Muscle layer of colon (tissue), 2 donors: ENCODE data around the gene LRRC3.
"Not testable (repeated sequence)": the region's sequence is repeated elsewhere in the genome, so short reads cannot be mapped to it uniquely, and the experiment has no call there.

Experiments
- H3K27ac ChIP-seq: one replicate; pipeline ENCODE4 v1.7.0; 2013; ENCODE audit warnings: low read depth, mild to moderate bottlenecking, low read length, moderate library complexity
- H3K27me3 ChIP-seq, 2 donors: one replicate each; pipeline ENCODE4 v1.7.0; 2013; ENCODE audit warnings: low read length in 2 of 2, mild to moderate bottlenecking in 2 of 2; ENCODE audit not compliant: insufficient read depth in 2 of 2, control insufficient read depth in 1 of 2
- H3K36me3 ChIP-seq: one replicate; pipeline ENCODE4 v1.7.0; 2013; ENCODE audit warnings: mild to moderate bottlenecking, low read length; ENCODE audit not compliant: insufficient read depth
- H3K4me1 ChIP-seq: one replicate; pipeline ENCODE4 v1.7.0; 2013; ENCODE audit warnings: mild to moderate bottlenecking, low read length; ENCODE audit not compliant: insufficient read depth
- H3K4me3 ChIP-seq, 2 donors: one replicate each; pipeline ENCODE4 v1.7.0; 2013; ENCODE audit warnings: low read length in 2 of 2, low read depth in 1 of 2, mild to moderate bottlenecking in 1 of 2, moderate library complexity in 1 of 2
- H3K9ac ChIP-seq: one replicate; pipeline ENCODE4 v1.7.0; 2013; ENCODE audit warnings: low read length
- H3K9me3 ChIP-seq: one replicate; pipeline ENCODE4 v1.7.0; 2013; ENCODE audit warnings: mild to moderate bottlenecking, low read length
- donor health status: abdominal sarcoma.
- donor health status: Adenocarcinoma of cecum.

LRRC3 gene

GRCh38 chr21:44497703-44498126 lies 42.4 kb downstream of the LRRC3 start:
- H3K9me3 ChIP-seq = no peaks in the 10 kb centered on the region
- H3K36me3 ChIP-seq = no peaks in the 10 kb centered on the region
- H3K9ac ChIP-seq = no peak overlapping the region
- H3K4me1 ChIP-seq = peaks cover 4% of the 10 kb centered on the region
- H3K27ac ChIP-seq = no peak overlapping the region
- H3K4me3 ChIP-seq = no peak overlapping the region
- peaks cover 0 to 10% of the 10 kb centered on the region in 2 donors for H3K27me3 ChIP-seq

- H3K9ac ChIP-seq = no peak overlapping the region
- H3K9me3 ChIP-seq = no peaks in the 10 kb centered on the region
- H3K4me3 ChIP-seq = no peak overlapping the region
- no peaks in the 10 kb centered on the region for H3K36me3 ChIP-seq
- H3K27me3 ChIP-seq = peaks cover 0 to 10% of the 10 kb centered on the region in 2 donors
- no peak overlapping the region for H3K27ac ChIP-seq
- peaks cover 4% of the 10 kb centered on the region for H3K4me1 ChIP-seq
Observed at GRCh38 chr21:44498280-44499210, 43.2 kb downstream of the LRRC3 start.

- Histone ChIP-seq H3K27me3 (peaks cover 0 to 10% of the 10 kb centered on the region in 2 donors), H3K9ac (no peak overlapping the region), H3K9me3 (no peaks in the 10 kb centered on the region), H3K36me3 (no peaks in the 10 kb centered on the region), H3K4me3 (no peak overlapping the region), H3K4me1 (peaks cover 4% of the 10 kb centered on the region), H3K27ac (no peak overlapping the region)
Observed at GRCh38 chr21:44499211-44499560, 43.9 kb downstream of the LRRC3 start.

- no peak overlapping the region for H3K27ac ChIP-seq
- H3K27me3 ChIP-seq = peaks cover 0 to 10% of the 10 kb centered on the region in 2 donors
- H3K4me1 ChIP-seq = peaks cover 4% of the 10 kb centered on the region
- H3K4me3 ChIP-seq = no peak overlapping the region
- no peak overlapping the region for H3K9ac ChIP-seq
- no peaks in the 10 kb centered on the region for H3K9me3 ChIP-seq
- H3K36me3 ChIP-seq = no peaks in the 10 kb centered on the region
Observed at GRCh38 chr21:44499631-44500030, 44.3 kb downstream of the LRRC3 start.

- H3K9ac ChIP-seq = no peak overlapping the region
- no peak overlapping the region for H3K4me3 ChIP-seq
- no peaks in the 10 kb centered on the region for H3K9me3 ChIP-seq
- no peak overlapping the region for H3K27ac ChIP-seq
- H3K27me3 ChIP-seq = peaks cover 0 to 10% of the 10 kb centered on the region in 2 donors
- peaks cover 4% of the 10 kb centered on the region for H3K4me1 ChIP-seq
- no peaks in the 10 kb centered on the region for H3K36me3 ChIP-seq
Observed at GRCh38 chr21:44500111-44500510, 44.8 kb downstream of the LRRC3 start.

- H3K27ac ChIP-seq = no peak overlapping the region
- H3K27me3 ChIP-seq = peaks cover 0 to 10% of the 10 kb centered on the region in 2 donors
- no peaks in the 10 kb centered on the region for H3K9me3 ChIP-seq
- no peak overlapping the region for H3K4me3 ChIP-seq
- H3K4me1 ChIP-seq = no peaks in the 10 kb centered on the region
- no peaks in the 10 kb centered on the region for H3K36me3 ChIP-seq
- no peak overlapping the region for H3K9ac ChIP-seq
Observed at GRCh38 chr21:44502171-44502958, 47.1 kb downstream of the LRRC3 start.

- not testable (repeated sequence) for H3K27ac ChIP-seq, H3K27me3 ChIP-seq, H3K9ac ChIP-seq, H3K4me3 ChIP-seq, H3K4me1 ChIP-seq, H3K9me3 ChIP-seq, H3K36me3 ChIP-seq
Observed at GRCh38 chr21:44503006-44503889, 47.9 kb downstream of the LRRC3 start.

- no peaks in the 10 kb centered on the region for H3K4me1 ChIP-seq
- no peak overlapping the region for H3K27ac ChIP-seq
- H3K9me3 ChIP-seq = no peaks in the 10 kb centered on the region
- H3K36me3 ChIP-seq = no peaks in the 10 kb centered on the region
- no peak overlapping the region for H3K4me3 ChIP-seq
- no peak overlapping the region for H3K9ac ChIP-seq
- peaks cover 0 to under 1% of the 10 kb centered on the region in 2 donors for H3K27me3 ChIP-seq
Observed at GRCh38 chr21:44503901-44504399, 48.6 kb downstream of the LRRC3 start.

- H3K9me3 ChIP-seq = no peaks in the 10 kb centered on the region
- no peak overlapping the region for H3K9ac ChIP-seq
- H3K36me3 ChIP-seq = no peaks in the 10 kb centered on the region
- H3K27ac ChIP-seq = no peak overlapping the region
- no peak overlapping the region for H3K4me3 ChIP-seq
- peaks cover 10 to 12% of the 10 kb centered on the region in 2 donors for H3K27me3 ChIP-seq
- H3K4me1 ChIP-seq = no peaks in the 10 kb centered on the region
Observed at GRCh38 chr21:44505673-44506278, 50.5 kb downstream of the LRRC3 start.

GRCh38 chr21:44506279-44507255 lies 51.3 kb downstream of the LRRC3 start:
- Histone ChIP-seq H3K9ac (no peak overlapping the region), H3K36me3 (no peaks in the 10 kb centered on the region), H3K4me1 (no peaks in the 10 kb centered on the region), H3K9me3 (no peaks in the 10 kb centered on the region), H3K27ac (no peak overlapping the region), H3K27me3 (peaks cover 10 to 12% of the 10 kb centered on the region in 2 donors), H3K4me3 (no peak overlapping the region)
